AG20443 (cell line): ENCODE data around the gene DOC2A.

Source experiments
- DNase-seq: peaks from one replicate; pipeline ENCODE4 v3.0.0; 2012; ENCODE audit warnings: low spot score, mixed read lengths

DOC2A gene

DNA sequence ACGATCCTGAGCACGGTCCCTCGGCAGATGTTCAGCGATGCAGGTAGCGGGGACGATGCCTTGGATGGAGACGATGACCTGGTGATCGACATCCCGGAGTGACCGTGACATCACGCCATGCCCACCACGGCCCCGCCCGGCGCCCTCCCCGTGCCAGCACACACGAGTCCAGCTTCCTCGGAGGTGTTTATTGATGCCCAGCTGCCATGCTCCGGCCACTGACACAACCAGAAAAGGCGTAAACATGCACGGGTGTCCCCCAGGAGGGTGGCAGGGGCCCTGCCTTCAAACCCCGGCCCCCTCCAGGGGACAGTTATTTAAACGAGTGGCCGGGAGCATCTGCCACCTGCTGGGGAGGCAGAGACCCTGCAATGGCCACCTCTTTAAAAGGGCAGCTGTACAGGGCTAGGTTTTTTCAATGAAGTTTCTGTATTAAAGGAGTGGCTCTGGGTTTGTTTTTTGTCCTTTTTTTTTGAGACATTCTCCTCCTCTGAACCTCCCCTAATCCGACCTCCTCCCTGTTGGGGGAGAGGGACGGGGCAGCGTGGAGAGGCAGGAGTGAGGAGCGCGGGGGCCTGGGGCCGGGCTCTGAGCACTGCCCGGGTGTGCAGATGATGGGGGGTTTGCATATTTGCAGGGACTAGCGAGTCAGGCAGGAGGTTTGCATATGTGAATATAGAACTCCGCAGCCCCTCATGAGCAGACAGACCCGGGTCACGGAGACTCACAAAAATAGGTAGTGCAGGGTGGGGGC, 5.3 kb downstream of the DOC2A start:
- peak; percentile 84 for DNase-seq

DNA sequence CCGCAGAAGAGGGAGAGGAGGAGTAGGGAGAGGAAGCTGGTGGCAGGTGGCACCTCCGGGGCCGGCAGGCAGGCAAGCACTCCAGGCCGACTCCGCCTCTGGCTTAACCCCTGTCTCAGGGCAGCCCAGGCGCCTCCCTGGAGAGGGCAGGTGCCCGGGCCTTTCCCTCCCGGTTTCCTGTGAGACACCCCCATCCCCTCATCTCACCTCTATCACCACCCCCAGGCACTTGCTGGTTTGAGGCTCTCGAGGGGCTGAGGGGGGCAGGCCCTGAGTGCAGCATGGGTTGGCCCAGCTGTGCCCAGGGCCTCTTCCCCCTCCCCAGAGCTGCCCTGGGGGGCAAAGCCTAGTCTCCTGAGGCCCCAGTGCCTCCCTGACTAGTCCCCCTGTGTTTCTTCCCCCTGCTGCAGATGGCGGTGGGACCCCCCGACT, 6.0 kb downstream of the DOC2A start:
- DNase-seq, result no peak

DNA sequence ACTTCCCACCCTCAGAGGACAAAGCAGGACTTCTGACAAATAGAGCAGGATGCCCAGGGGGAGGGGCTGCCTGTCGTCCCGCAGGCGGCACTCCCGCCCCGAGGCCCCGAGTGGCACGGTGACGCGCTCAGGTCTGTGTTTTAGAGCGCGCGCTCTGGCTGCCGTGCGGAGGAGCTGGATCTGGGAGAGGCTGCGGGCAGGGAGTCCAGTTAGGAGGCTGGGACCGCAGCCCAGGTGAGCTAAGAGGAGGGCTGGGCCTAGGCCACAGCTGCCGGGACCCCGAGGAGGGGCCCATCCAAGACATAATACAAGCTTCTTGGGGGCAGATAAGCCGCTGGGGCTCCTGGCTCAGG, 6.4 kb downstream of the DOC2A start:
- DNase-seq, result no peak

DNA sequence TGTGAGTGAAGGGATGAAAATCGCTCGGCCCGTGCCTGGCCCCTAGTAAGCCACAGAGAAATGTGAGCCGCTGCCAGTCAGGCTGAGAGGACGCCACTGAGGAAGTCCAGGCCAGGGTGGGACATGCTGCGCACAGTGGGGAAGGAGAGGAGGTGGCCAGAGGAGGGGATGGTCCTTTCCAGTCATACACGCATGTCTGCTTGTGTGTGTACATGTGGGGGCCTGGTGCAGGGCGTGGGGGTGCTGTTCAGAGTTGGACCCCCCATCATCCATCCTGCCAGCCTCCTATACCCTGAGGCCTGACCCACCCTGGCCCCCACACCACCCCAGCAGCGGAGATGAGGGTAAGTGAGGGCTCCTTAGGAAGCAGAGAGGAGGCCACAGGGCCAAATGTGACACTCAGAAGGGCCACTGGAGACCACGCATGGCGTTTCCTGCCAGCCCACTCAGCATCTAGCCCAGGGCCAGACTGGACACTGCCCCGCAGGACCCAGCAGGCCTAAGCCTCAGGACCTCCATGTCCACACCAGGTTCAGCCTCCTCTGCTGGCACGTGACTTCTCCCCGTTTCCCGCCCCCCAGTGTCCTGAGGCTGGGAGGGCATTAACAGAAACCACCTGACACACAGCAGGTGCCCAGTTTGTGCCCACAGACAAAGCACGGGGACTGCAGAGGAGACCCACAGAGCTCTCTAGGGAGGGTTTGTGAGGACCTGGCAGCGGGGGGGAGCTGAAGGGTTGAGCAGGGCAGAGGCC, 7.0 kb downstream of the DOC2A start:
- DNase-seq, result no peak

DNA sequence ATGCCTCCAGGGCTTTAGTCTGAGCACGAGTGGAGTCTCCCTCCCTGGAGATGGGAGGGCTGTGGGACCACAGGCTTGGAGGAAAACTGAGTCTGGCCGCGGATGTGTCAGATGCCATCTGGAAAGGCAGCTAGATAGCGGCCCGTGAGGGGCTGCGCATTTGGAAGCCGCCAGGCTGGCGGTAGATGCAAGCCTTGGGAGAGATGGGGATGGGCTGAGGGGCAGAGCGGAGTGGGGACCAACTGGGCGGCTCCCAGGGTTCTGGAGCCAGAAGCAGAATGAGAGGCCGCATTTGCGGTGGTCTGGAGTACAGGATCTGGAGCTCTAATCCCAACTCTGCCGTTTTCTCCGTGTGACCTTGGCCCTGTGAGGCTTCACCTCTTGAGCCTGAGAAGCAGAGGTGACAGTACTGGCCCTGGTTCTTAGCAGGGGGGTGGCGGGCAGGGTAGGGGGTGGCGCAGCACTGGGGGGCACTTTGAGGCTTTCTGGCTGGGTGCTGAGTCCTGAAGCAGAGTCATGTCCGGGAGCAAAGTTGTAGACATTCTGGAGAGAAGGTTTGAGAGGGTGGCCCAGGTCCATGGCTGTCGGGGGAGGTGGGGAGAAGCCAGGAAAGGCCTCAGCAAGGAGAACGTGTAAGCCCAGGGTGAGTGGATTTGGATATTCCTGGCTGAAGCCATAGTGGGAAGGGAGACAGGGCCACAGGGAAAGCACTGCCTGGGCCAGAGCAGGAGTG, 8.0 kb downstream of the DOC2A start:
- DNase-seq, result no peak

DNA sequence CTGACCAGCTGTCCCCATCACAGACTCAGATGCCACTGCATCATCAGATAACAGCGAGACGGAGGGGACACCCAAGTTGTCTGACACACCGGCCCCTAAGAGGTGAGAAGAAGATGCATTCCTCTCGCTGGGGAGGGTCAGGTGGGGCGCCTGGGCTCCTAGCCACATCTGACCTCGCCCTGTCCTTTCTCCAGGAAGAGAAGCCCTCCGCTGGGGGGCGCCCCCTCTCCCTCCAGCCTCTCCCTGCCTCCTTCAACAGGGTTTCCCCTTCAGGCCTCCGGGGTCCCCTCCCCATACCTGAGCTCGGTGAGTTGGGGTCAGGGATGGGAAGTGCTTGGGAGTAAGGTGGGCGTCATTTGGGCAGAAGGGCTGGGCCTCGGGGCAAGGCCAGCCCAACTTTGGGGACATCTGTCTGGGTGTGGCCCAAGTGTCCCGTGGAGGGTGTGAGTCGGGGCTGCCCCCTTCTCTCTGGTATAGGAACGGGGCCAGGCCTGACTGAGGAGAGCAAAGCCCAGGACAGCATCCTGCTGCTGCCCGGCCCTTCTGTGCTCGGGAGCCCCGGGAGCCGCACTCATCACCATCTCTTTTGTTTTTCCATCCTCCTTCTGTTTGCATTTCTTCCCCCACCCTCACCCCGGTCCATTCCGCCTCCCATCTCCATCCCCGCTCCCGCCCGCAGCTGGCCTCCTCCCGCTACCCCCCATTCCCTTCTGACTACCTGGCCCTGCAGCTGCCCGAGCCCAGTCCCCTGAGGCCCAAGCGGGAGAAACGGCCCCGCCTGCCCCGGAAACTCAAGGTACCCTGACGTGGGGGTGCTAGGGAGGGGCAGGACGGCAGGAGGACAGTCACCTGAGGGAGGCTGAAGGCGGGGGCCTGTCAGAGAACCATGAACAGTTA, 9.8 kb downstream of the DOC2A start:
- DNase-seq, result no peak

DNA sequence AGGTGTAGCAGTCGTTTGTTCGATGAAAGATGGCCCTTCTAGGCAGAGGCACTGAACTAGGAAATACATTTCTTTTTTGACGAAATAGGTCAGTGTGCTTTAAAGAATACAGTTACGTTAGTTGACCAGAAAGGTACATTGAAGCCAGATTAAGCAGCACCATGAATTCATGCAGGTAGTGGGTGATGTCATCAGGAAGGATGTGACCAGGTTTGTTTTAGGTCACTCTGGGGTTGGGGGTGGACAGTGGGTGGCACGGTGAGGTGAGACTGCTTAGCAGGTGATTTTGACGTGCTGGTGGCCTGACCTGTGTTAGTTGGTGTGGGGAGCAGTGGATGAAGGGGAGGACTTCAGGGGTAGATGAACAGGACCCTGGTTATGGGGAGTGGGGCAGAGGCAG, 11.2 kb downstream of the DOC2A start:
- DNase-seq, result no peak

DNA sequence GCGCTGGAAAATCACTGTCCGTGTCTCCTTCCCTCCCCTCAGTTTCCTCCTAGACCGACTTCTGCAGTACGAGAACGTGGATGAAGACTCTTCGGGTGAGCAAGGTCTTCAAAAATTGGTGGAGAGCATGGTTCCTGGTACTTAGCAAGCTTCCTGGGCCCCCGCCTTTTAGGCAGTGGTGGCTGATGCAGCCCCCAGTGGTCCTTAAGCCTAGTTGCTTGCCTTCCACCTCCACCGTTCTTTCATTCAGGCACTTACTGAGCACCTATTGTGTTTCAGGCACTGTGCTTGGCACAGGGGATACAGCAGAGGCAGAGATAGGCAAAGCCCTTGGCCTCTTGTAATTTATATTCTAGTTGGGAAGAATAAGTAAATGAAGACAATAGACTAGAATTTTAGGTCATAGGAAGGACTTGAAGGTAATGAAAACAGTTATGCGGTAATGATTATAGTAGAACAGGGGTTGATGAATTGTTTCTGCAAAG, 14.0 kb downstream of the DOC2A start:
- DNase-seq, result no peak

DNA sequence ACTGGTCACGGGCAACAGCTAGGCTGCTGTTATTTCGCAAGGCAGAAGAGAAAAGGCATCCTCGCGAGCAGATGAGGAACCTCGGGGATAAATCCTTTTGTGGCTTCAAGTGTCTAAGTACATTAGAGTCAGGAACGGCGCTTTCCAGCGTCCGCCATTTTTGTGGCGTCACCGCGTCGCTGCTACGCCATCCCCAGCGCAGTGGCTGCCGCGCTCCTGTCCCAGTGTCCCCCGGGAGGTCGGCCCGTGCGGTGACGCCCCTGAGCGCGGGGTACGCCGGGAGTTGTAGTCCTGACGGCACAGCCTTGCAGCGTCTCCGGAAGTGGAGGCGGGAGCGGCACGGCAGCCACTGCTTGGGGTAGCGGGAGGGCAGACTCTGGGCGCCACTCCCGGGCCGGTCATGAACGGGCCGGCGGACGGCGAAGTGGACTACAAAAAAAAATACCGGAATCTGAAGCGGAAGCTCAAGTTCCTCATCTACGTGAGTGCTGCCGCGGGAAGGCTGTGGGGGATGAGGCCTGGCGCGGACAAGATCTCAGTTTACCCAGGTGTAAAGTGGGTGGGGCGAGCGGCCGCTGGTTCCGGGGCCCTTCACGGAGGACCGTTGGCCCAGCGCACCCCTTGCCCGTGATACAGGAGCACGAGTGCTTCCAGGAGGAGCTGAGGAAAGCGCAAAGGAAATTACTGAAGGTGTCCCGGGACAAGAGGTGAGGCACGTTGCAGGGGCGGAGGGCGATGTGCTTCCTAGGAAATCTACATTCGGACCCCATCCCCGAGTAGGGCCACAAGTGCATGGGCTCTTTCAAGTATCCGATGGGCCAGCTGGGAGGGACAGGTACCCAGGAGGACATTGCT, 14.7 kb downstream of the DOC2A start, which contains the start of gene INO80E:
TSS of gene INO80E (plus strand) at position 331 of the 855 bp plus-strand sequence. CDS start at position 401, 70 bp downstream.
- peak; percentile 99 for DNase-seq

DNA sequence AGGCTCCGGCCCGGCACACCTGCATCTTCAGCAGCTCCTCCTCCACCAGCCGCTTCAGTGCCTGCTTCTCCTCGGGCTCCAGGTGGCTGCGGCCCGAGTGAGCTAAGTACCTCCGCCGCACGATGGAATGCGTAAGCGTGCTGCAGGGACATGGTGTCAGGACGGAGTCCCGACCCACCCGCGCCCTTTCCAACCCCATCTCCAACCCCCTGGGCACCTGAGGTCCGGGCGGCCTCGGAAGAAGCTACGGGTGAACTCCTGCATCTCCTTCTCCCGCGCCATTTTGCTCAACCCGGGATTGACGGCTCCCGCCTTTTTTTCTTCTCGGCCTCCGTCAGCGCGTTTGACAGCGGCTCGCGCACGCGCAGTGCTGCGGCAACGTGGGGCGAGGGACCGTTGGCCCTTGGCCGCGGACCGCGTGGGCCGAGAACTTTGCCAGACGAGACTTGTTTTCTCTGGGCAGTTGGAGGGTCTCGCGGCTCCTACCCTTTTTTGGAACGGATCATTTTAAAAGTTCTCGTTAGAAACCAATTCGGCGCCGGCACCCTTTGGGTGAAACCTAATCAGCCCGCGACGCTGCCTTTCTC, 15.4 kb downstream of the DOC2A start, which contains the start of gene HIRIP3:
TSS of gene HIRIP3 (minus strand) at position 294 of the 587 bp plus-strand sequence. CDS start at position 282, 12 bp downstream.
- DNase-seq, result peak; percentile 94

DNA sequence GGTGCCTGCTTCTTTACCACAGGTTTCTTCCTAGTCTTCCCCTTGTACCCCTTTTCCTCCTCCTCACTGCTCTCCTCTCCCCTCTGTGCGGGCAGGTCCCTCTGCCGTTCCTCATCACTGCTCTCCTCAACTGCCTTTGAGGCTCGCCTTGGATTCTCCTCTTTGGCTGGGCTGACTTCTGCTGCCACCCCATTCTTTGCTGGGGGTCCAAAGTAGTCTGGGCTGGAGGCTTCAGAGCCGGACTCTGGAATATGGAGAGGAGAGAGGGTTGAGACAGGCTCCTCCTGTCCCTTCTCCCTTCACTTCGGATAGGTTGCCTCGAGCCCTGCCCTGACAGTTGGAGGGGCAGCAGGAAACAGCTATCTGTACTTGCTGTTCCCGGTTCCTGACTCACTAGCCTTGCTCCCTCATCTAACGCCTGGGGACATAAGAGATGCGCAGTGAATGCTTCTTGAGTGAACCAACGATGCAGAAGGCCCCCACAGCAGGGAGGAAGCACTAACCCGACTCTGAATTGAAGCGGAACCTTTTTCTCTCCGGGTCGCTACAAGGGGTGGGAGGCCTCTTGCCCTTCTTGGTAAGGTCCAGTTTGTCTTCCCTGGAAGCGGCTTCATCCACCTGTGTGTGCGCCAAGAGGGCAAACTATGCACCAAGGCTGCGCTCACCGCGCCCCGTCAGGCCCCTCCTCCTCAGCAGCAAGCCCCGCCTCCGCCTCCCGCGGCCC, 16.1 kb downstream of the DOC2A start:
- peak; percentile 55 for DNase-seq

DNA sequence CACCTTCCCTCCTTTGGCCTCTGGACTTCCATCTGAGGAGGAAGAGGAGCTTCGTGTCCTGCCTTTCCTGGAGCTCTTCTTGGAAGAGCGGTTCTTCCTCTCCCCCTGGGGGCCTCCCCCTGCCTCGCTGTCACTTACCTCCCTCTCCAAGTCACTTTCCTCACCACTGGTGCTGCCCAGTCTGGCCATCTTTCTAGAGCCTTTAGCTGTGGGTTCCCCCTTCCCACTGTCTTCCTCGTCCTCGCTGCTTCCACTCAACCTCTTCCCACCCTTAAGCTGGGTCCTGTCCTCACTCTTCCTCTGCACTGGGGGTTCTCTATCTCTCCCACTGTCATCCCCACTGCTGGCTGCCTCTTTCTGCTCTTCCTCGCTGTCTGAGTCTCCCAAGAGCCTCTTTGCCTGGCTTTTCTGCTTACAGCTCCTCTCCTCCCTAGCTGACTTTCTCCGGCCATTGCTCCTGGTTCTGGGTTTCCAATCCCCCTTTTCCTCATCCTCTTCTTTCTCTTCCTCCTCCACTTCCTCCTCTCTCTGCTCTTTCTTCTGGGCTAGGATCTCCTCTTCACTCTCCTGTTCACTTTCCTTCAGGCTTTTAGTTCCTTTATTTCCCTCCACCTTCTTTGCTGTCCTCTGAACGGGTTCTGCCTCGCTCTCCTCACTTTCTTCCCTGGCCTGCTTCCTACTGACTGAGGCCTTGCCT, 16.8 kb downstream of the DOC2A start:
- DNase-seq, result no peak

DNA sequence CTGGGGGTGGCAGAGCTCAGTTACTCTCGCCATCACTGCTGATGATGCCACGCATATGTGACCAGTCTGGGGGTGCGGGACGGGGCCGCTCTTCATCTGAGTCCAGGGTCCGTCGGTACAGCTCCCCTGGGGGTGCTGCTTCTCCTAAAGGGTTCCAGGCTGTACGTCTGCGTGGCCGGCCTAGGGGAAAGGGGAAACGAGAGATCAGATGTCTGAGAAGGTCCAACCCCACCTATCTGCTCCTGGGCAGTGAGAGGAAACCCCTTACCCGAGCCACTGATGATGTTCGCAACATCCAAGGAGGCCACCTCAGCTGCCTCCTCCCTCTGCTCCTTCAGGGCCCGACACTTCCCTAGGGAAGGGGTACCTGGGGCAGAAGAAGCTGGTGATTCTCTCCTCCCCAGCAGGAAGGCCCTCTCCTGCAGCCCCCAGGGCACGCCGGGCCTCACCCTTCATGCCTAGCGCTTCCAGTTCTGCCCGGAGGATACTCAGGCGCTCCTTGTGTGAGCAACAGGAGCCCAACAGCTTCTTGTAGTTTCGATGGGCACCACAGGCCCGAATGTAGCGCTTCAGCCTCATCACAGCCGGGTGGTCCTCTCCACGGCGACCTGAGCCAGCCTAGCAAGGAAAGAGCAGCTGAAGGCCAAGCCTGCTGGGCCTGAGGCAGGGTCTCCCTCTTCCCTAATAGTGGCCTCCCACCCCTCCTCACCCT, 17.5 kb downstream of the DOC2A start:
- no peak for DNase-seq

DNA sequence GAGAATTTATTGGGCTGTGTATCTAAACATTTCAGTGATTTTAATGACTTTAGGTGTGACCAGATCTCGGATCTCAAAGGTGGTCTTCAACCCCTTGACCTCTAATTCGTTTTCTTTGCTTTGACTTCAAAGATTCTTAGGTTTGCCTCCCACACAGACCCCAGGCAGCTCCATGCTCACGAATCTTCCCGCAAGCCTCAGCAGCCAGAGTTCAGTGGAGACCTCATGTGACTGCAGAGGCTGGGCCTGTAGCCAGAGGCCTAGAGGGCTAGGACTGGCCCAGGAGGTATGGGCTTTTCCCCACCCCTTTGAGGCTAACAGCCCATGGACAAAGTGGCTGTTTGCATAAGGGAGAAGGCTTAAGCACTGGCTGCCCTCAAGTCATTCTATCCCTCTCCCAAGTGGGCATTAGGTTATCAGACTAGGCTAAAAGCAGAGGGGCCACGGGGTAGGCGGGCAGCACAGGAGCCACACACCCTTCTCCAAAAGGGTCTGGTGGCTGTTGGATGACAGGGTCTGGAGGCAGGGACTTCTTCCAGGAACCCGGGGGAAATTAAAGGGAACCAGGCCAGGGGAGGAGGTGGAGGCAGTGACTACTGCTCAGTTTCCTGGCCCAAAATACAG, 18.4 kb downstream of the DOC2A start:
- no peak for DNase-seq

DNA sequence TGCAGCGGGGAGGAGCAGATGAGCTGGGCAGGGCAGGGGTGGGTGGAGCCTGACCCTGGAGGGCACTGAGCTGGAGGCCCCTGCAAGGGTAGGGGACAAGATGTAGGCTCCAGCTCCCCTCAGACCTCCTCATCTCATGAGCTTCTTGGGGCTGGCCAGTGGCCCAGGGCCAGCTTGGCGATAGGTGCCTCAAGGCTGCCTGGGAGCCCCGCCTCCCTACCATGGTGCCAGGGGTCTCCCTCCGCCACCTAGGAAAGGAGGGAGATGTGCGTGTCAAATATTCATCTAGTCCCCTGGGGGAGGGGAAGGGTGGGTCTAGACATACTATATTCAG, 19.3 kb downstream of the DOC2A start:
- no peak for DNase-seq

DNA sequence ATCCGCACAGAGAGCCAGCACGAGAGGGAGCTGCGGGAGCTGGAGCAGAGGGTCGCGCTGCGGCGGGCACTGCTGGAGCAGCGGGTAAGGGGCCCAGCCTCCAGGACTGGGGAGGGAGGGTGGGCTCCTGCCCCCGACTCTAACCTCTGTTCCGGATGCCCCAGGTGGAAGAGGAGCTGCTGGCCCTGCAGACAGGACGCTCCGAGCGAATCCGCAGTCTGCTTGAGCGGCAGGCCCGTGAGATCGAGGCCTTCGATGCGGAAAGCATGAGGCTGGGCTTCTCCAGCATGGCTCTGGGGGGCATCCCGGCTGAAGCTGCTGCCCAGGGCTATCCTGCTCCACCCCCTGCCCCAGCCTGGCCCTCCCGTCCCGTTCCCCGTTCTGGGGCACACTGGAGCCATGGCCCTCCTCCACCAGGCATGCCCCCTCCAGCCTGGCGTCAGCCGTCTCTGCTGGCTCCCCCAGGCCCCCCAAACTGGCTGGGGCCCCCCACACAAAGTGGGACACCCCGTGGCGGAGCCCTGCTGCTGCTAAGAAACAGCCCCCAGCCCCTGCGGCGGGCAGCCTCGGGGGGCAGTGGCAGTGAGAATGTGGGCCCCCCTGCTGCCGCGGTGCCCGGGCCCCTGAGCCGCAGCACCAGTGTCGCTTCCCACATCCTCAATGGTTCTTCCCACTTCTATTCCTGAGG, 19.8 kb downstream of the DOC2A start:
- no peak for DNase-seq

DNA sequence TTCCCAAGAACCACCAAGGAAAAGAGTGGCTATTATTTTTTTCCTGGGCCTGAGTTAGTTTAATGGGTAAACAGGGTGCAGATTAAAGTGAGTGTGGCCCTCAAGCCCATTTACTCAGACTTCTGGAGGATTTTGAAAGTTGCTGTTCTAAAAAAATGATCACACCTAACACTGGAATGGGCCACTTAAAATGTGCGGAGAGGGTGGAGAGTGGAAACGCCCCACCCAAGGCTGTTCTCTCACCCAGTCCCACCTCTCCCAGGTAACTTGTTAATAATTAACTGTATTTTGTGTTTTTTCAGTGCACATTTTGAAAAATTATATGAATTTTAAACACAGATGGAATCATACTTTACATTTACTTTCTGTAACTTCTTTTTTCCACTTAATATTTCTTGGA, 20.8 kb downstream of the DOC2A start:
- no peak for DNase-seq
